ENCODE data around the gene ALMS1. TPM values are rescaled to one million over a fixed set of nuclear protein-coding genes. Genes with fewer than 3 reads are reported as not detected.

The ALMS1 gene
- total RNA-seq, 1 experiment from 2014 or later: 37.3 TPM

DNA sequence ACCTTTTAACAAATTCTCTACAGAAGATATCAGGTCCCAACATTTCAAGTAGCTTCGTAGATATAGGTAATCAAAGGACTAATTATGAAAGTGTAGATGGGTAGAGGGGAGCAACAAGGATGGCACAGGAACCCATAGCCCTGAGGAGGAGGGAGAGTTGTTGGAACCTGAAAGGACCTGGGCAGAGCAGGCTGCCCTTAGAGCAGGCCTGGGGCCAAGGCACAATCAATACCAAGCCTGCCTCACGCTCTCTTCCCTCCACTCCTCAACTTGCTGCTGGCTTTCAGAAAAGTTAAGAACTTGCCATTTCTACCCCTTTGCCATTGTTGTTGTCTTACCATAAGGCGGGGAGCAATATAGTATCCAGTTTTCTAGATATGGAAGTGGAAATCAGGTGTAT lies 266.7 kb downstream of the ALMS1 start:
- DNase-seq (ENCODE audit: low spot score): no peak
- TF ChIP-seq, protein P1, sequence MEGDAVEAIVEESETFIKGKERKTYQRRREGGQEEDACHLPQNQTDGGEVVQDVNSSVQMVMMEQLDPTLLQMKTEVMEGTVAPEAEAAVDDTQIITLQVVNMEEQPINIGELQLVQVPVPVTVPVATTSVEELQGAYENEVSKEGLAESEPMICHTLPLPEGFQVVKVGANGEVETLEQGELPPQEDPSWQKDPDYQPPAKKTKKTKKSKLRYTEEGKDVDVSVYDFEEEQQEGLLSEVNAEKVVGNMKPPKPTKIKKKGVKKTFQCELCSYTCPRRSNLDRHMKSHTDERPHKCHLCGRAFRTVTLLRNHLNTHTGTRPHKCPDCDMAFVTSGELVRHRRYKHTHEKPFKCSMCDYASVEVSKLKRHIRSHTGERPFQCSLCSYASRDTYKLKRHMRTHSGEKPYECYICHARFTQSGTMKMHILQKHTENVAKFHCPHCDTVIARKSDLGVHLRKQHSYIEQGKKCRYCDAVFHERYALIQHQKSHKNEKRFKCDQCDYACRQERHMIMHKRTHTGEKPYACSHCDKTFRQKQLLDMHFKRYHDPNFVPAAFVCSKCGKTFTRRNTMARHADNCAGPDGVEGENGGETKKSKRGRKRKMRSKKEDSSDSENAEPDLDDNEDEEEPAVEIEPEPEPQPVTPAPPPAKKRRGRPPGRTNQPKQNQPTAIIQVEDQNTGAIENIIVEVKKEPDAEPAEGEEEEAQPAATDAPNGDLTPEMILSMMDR (conservative IDR thresholded peaks at IDR 0.05; ENCODE audit: low read depth, low read length): no peak
- TF ChIP-seq EZH2 (IDR thresholded peaks at IDR 0.05; ENCODE audit: borderline replicate concordance, low read depth, low read length, poor library complexity, severe bottlenecking): no peak
- no peaks in the 10 kb centered on the region for H3K36me3 ChIP-seq (ENCODE audit: insufficient read depth, low read length, poor library complexity, severe bottlenecking)
- ChIA-PET POLR2A (ENCODE audit: low non-redundant PET) (no interaction called here), CTCF (no interaction called here)
- BruUV-seq (replicated peaks): no TSS peak
- H3K9me3 ChIP-seq (ENCODE audit: low read depth, low read length, poor library complexity, severe bottlenecking): no peaks in the 10 kb centered on the region
- H3K4me1 ChIP-seq (ENCODE audit: insufficient read depth, low read length, poor library complexity, severe bottlenecking): no peaks in the 10 kb centered on the region
- H3K4me3 ChIP-seq (ENCODE audit: low read depth, low read length, poor library complexity, severe bottlenecking): no peak overlapping the region
- H3K27me3 ChIP-seq (replicated peaks; ENCODE audit: insufficient read depth, low read depth, low read length, poor library complexity): no peaks in the 10 kb centered on the region
- intact Hi-C loops (cut with micrococcal nuclease; ENCODE audit: unreplicated experiment): no loop called here
- no peak overlapping the region for H3K27ac ChIP-seq (ENCODE audit: low read depth, low read length, poor library complexity, severe bottlenecking)

DNA sequence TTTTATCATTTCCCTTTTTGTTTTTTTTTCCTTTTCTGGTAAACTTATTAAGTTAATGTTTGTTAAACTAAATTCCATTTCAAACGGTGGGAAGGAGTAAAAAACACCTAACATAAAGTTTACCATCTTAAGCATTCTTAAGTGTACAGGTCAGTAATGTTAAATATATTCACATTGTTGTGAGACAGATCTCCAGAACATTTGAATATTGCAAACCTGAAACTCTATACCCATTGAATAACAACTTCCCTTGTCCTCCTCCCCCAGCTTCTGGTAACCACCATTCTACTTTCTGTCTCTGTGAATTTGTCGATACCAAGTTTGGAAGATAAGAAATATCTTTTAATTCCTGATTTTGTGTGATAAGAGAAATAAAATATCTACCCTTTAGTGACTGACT lies 268.5 kb downstream of the ALMS1 start:
- H3K36me3 ChIP-seq (ENCODE audit: insufficient read depth, low read length, poor library complexity, severe bottlenecking): no peaks in the 10 kb centered on the region
- intact Hi-C loops (cut with micrococcal nuclease; ENCODE audit: unreplicated experiment): no loop called here
- no peaks in the 10 kb centered on the region for H3K27me3 ChIP-seq (replicated peaks; ENCODE audit: insufficient read depth, low read depth, low read length, poor library complexity)
- no peaks in the 10 kb centered on the region for H3K4me1 ChIP-seq (ENCODE audit: insufficient read depth, low read length, poor library complexity, severe bottlenecking)
- no peak for DNase-seq (ENCODE audit: low spot score)
- ChIA-PET POLR2A (ENCODE audit: low non-redundant PET) (no interaction called here), CTCF (no interaction called here)
- H3K4me3 ChIP-seq (ENCODE audit: low read depth, low read length, poor library complexity, severe bottlenecking): no peak overlapping the region
- H3K27ac ChIP-seq (ENCODE audit: low read depth, low read length, poor library complexity, severe bottlenecking): no peak overlapping the region
- no TSS peak for BruUV-seq (replicated peaks)
- no peaks in the 10 kb centered on the region for H3K9me3 ChIP-seq (ENCODE audit: low read depth, low read length, poor library complexity, severe bottlenecking)
- no peak for TF ChIP-seq EZH2 (IDR thresholded peaks at IDR 0.05; ENCODE audit: borderline replicate concordance, low read depth, low read length, poor library complexity, severe bottlenecking)
- TF ChIP-seq, protein P1 (conservative IDR thresholded peaks at IDR 0.05; ENCODE audit: low read depth, low read length): no peak

Other genes starting within 250 kb of the ALMS1 start
- gene NOTO, start 183.3 kb upstream of the ALMS1 start, total RNA-seq (2021): 0.11 and 0.41 TPM in 2 replicates
- 54.5 and 57.3 TPM in 2 replicates for gene SMYD5, start 171.6 kb upstream of the ALMS1 start, total RNA-seq (2021)
- gene PRADC1, start 152.6 kb upstream of the ALMS1 start, total RNA-seq (2021): 17.7 and 20.0 TPM in 2 replicates
- gene CCT7, start 151.5 kb upstream of the ALMS1 start, total RNA-seq (2021): 627 and 648 TPM in 2 replicates
- 8.6 and 11.5 TPM in 2 replicates for gene FBXO41, start 101.4 kb upstream of the ALMS1 start, total RNA-seq (2021)
- gene EGR4, start 92.3 kb upstream of the ALMS1 start, total RNA-seq (2021): 1.9 and 2.0 TPM in 2 replicates